ENCODE results near the gene SHROOM4. TPM values are rescaled to one million over a fixed set of nuclear protein-coding genes. Genes with fewer than 3 reads are reported as not detected.

Gene SHROOM4
- total RNA-seq, 3 donors from 2014 or later (not counting 1 experiment from before 2014, with no cell fraction given), result 0.05 to 0.09 TPM; not detected in 1

DNA sequence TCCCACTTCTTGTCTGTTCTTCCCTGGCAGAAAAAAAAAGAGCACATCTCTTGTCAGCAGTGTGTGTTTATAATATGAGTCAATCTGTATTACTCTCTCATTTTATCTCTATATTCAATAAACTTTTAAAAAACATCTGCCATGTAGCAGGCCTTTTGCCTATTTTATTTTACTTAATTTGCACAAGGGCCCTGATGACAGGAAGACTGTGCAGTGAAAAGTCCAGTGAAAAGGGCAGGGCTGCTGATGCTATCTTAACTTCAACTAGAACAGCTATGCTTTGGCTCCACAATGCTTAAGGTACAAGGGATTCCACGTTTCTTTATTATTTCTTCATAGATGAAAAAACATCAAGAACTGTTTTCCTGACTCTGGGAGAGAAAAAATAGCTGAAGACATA lies 246.4 kb downstream of the SHROOM4 start:
- Histone ChIP-seq H3K36me3 (ENCODE audit: control insufficient read depth, insufficient read depth, low read length) (no peaks in the 10 kb centered on the region), H3K4me3 (ENCODE audit: low read length) (no peak overlapping the region), H3K27ac (ENCODE audit: low read length) (no peak overlapping the region), H3K9me3 (ENCODE audit: control insufficient read depth, insufficient read depth, low read length) (no peaks in the 10 kb centered on the region), H3K27me3 (ENCODE audit: control insufficient read depth, insufficient read depth, low read length) (no peaks in the 10 kb centered on the region), H3K4me1 (ENCODE audit: control insufficient read depth, insufficient read depth, low read length) (no peaks in the 10 kb centered on the region)
- H3K4me1 Mint-ChIP-seq, result peaks cover under 1 to 7% of the 10 kb centered on the region in 2 donors
- no peak overlapping the region for H3K27ac Mint-ChIP-seq
- H3K9me3 Mint-ChIP-seq, result peaks cover 0 to 3% of the 10 kb centered on the region in 2 donors
- H3K27me3 Mint-ChIP-seq (ENCODE audit: low read depth in 2 of 2), result peaks cover 0 to 4% of the 10 kb centered on the region in 2 donors
- intact Hi-C loops (cut with micrococcal nuclease), result no loop called here
- ATAC-seq (no peak), DNase-seq (no peak)
- WGBS (ENCODE audit: insufficient coverage), result 71% methylated on average over 1 of the region's 1 CpG
- H3K4me3 Mint-ChIP-seq, result no peak overlapping the region
- no peak for TF ChIP-seq CTCF (IDR thresholded peaks at IDR 0.05)
- no peaks in the 10 kb centered on the region for H3K36me3 Mint-ChIP-seq

- Mint-ChIP-seq H3K4me1 (peaks cover 0 to 6% of the 10 kb centered on the region in 2 donors), H3K36me3 (no peaks in the 10 kb centered on the region), H3K27ac (no peak overlapping the region), H3K27me3 (ENCODE audit: low read depth in 2 of 2) (peaks cover 0 to 18% of the 10 kb centered on the region in 2 donors), H3K9me3 (no peaks in the 10 kb centered on the region), H3K4me3 (no peak overlapping the region)
- no peaks in the 10 kb centered on the region for H3K4me1 ChIP-seq (ENCODE audit: control insufficient read depth, insufficient read depth, low read length)
- DNase-seq, result no peak
- ATAC-seq, result no peak
- no peak for TF ChIP-seq CTCF (IDR thresholded peaks at IDR 0.05)
- H3K9me3 ChIP-seq (ENCODE audit: control insufficient read depth, insufficient read depth, low read length), result no peaks in the 10 kb centered on the region
- WGBS (ENCODE audit: insufficient coverage), result 100% methylated on average over 1 of the region's 4 CpGs
- intact Hi-C loops (cut with micrococcal nuclease), result no loop called here
- no peak overlapping the region for H3K4me3 ChIP-seq (ENCODE audit: low read length)
- H3K36me3 ChIP-seq (ENCODE audit: control insufficient read depth, insufficient read depth, low read length), result no peaks in the 10 kb centered on the region
- H3K27ac ChIP-seq (ENCODE audit: low read length), result no peak overlapping the region
- H3K27me3 ChIP-seq (ENCODE audit: control insufficient read depth, insufficient read depth, low read length), result no peaks in the 10 kb centered on the region
Observed at GRCh38 chrX:50565718-50566117, 248.3 kb downstream of the SHROOM4 start.

Other genes with a start within 250 kb of the SHROOM4 start
- gene BMP15, start 96.5 kb upstream of the SHROOM4 start, total RNA-seq, result not detected

Data from natural killer cell (primary cell).